Ramos (cell line): ENCODE measurements around the gene CLMN.

ENCODE experiments used
- in situ Hi-C: fragments of 300-500 bp; cut with MboI; formaldehyde crosslinking; loops from one replicate; pipeline ENCODE4 v1.14.3; 2022; ENCODE audit warnings: low sequenced_read_pairs; ENCODE audit not compliant: unreplicated experiment

Gene CLMN

GRCh38 chr14:95268350-95268749 lies 51.4 kb downstream of the CLMN start:
- in situ Hi-C loops, result no loop called here

- in situ Hi-C loops, result no loop called here
These were observed 52.4 kb downstream of the CLMN start for GRCh38 chr14:95267306-95267705.

GRCh38 chr14:95265106-95266094 lies 54.3 kb downstream of the CLMN start:
- in situ Hi-C loops, result no loop called here

GRCh38 chr14:95264271-95264973 lies 55.3 kb downstream of the CLMN start:
- in situ Hi-C loops, result no loop called here

- in situ Hi-C loops, result no loop called here
These were observed 56.0 kb downstream of the CLMN start for GRCh38 chr14:95263527-95264231.

- in situ Hi-C loops, result no loop called here
These were observed 57.2 kb downstream of the CLMN start for GRCh38 chr14:95262511-95262891.

GRCh38 chr14:95261616-95262510 lies 57.8 kb downstream of the CLMN start:
- in situ Hi-C loops, result no loop called here

GRCh38 chr14:95260537-95261361 lies 59.0 kb downstream of the CLMN start:
- in situ Hi-C loops, result no loop called here

- in situ Hi-C loops, result no loop called here
These were observed 60.7 kb downstream of the CLMN start for GRCh38 chr14:95258754-95259593.

GRCh38 chr14:95258156-95258555 lies 61.6 kb downstream of the CLMN start:
- in situ Hi-C loops, result no loop called here

- in situ Hi-C loops, result no loop called here
These were observed 62.2 kb downstream of the CLMN start for GRCh38 chr14:95257521-95257920.

GRCh38 chr14:95256776-95257060 lies 63.0 kb downstream of the CLMN start:
- in situ Hi-C loops, result no loop called here

GRCh38 chr14:95256002-95256775 lies 63.5 kb downstream of the CLMN start:
- in situ Hi-C loops, result no loop called here

GRCh38 chr14:95255487-95255886 lies 64.2 kb downstream of the CLMN start:
- in situ Hi-C loops, result no loop called here

GRCh38 chr14:95255013-95255412 lies 64.7 kb downstream of the CLMN start:
- in situ Hi-C loops, result no loop called here

- in situ Hi-C loops, result no loop called here
These were observed 65.4 kb downstream of the CLMN start for GRCh38 chr14:95254288-95254687.

GRCh38 chr14:95253039-95253630 lies 66.6 kb downstream of the CLMN start:
- in situ Hi-C loops, result no loop called here
